GOT3 (cell line): ENCODE data around the gene NUDT14.

Experiments used
- DNase-seq: peaks from one replicate; lab custom pipeline; 2025; ENCODE audit warnings: mixed read lengths; lab: John Stamatoyannopoulos, UW

The NUDT14 gene

GRCh38 chr14:105132921-105133654, 48.0 kb downstream of the NUDT14 start:
- DNase-seq: no peak

GRCh38 chr14:105131241-105131640, 49.9 kb downstream of the NUDT14 start:
- no peak for DNase-seq

- DNase-seq: no peak
These were observed 53.1 kb downstream of the NUDT14 start for GRCh38 chr14:105128059-105128458.

- no peak for DNase-seq
These were observed 54.2 kb downstream of the NUDT14 start for GRCh38 chr14:105126981-105127329.

- no peak for DNase-seq
These were observed 54.8 kb downstream of the NUDT14 start for GRCh38 chr14:105126126-105126980.

- no peak for DNase-seq
These were observed 56.3 kb downstream of the NUDT14 start for GRCh38 chr14:105124823-105125222.

- no peak for DNase-seq
These were observed 56.9 kb downstream of the NUDT14 start for GRCh38 chr14:105123981-105124765.

GRCh38 chr14:105123064-105123665, 57.9 kb downstream of the NUDT14 start:
- DNase-seq: no peak
